GM12878 (cell line): ENCODE measurements around the gene ING1. TPM values are rescaled to one million over a fixed set of nuclear protein-coding genes. Genes with fewer than 3 reads are reported as not detected.

Experiments used
- ATAC-seq: fragments of 200-7000 bp; cut with Tn5 transposase; 3 replicates; pipeline ENCODE4 v1.9.1; 2020; ENCODE audit warnings: mild to moderate bottlenecking, moderate library complexity
- BruUV-seq: library from RNA; stranded (reverse); fragments of 400-500 nt; replicated peaks from 2 replicates; lab custom pipeline; 2021; lab: Mats Ljungman, UMichigan
- CTCF ChIA-PET: fragments of 300-600 bp; sonication (Branson Sonifier 250); formaldehyde crosslinking; extraction: SDS; loops from one replicate; lab custom pipeline; 2021; ENCODE audit warnings: inconsistent platforms; lab: Yijun Ruan, JAX
- POLR2A ChIA-PET: fragments of 350-600 bp; formaldehyde crosslinking; extraction: SDS; loops from one replicate; lab custom pipeline; 2021; ENCODE audit warnings: inconsistent platforms; lab: Charles Lee
- RAD21 ChIA-PET: fragments of 300-600 bp; sonication (Branson Sonifier 250); formaldehyde crosslinking; loops from one replicate; lab custom pipeline; 2023; ENCODE audit warnings: antibody characterized with exemption; ENCODE audit not compliant: unreplicated experiment; lab: Charles Lee
- SMC1A ChIA-PET: fragments of 300-600 bp; sonication (Branson Sonifier 250); formaldehyde crosslinking; loops from one replicate; lab custom pipeline; 2023; ENCODE audit not compliant: unreplicated experiment, uncharacterized antibody; lab: Charles Lee
- DNase-seq: peaks from one replicate; pipeline ENCODE4 v3.0.0-alpha.2; 2011; ENCODE audit warnings: low read depth, low spot score
- FAIRE-seq: peaks from 3 replicates; lab custom pipeline; 2011; peaks lifted over from hg19 to GRCh38; lab: Jason Lieb, UNC
- H2AFZ ChIP-seq: 2 replicates; pipeline ENCODE4 v1.6.0; 2011; ENCODE audit warnings: low read depth, low read length, control low read depth; ENCODE audit not compliant: control insufficient read depth
- H3K27ac ChIP-seq: 2 replicates; pipeline ENCODE4 v1.5.1; 2011; ENCODE audit warnings: control low read depth; ENCODE audit not compliant: control insufficient read depth, insufficient read depth
- H3K27me3 ChIP-seq, 2 experiments: replicated peaks in 1 of 2; 2 replicates each; pipeline versions ENCODE4 v1.6.0 to v1.6.1; 2011; ENCODE audit warnings: low read length in 1 of 2; ENCODE audit not compliant: control insufficient read depth in 2 of 2, insufficient read depth in 2 of 2
- H3K36me3 ChIP-seq, 2 experiments: 2 replicates each; pipeline ENCODE4 v1.5.1; 2011; ENCODE audit warnings: low read length in 1 of 2; ENCODE audit not compliant: control insufficient read depth in 2 of 2, insufficient read depth in 2 of 2
- H3K4me1 ChIP-seq: 2 replicates; pipeline ENCODE4 v1.6.1; 2011; ENCODE audit warnings: mild to moderate bottlenecking, low read length, moderate library complexity, mixed read lengths; ENCODE audit not compliant: control insufficient read depth, insufficient read depth
- H3K4me2 ChIP-seq: 2 replicates; pipeline ENCODE4 v1.6.0; 2011; ENCODE audit warnings: control low read depth; ENCODE audit not compliant: control insufficient read depth, insufficient read depth
- H3K4me3 ChIP-seq: fragments of 200-600 bp; sonication (generic); 2 replicates; pipeline ENCODE4 v1.5.1; 2016
- H3K79me2 ChIP-seq: 2 replicates; pipeline ENCODE4 v1.6.0; 2011; ENCODE audit warnings: low read length; ENCODE audit not compliant: control insufficient read depth, insufficient read depth
- H3K9ac ChIP-seq: 2 replicates; pipeline ENCODE4 v1.8.0; 2011; ENCODE audit warnings: low read length, control low read depth, mixed read lengths; ENCODE audit not compliant: control insufficient read depth, insufficient read depth
- H3K9me3 ChIP-seq: replicated peaks from 3 replicates; pipeline ENCODE4 v1.5.1; 2011; ENCODE audit warnings: mild to moderate bottlenecking, low read length; ENCODE audit not compliant: control insufficient read depth, insufficient read depth
- H4K20me1 ChIP-seq: 2 replicates; pipeline ENCODE4 v1.6.0; 2011; ENCODE audit not compliant: control insufficient read depth, insufficient read depth
- CREM ChIP-seq: IDR thresholded peaks from 2 replicates; pipeline ENCODE4 v1.6.1; 2014; ENCODE audit warnings: antibody characterized with exemption, low read depth
- EGR1 ChIP-seq, 2 experiments: IDR thresholded peaks; 1 replicate in 1 of 2; 2 replicates in 1 of 2; pipeline ENCODE4 v1.6.1; 2011 to 2012; ENCODE audit warnings: low read depth in 2 of 2, low read length in 2 of 2, borderline replicate concordance in 1 of 2, mild to moderate bottlenecking in 1 of 2, moderate library complexity in 1 of 2
- MXI1 ChIP-seq: fragments of 150-350 bp; IDR thresholded peaks from 2 replicates; pipeline ENCODE4 v1.6.1; 2011; ENCODE audit warnings: low read depth, mild to moderate bottlenecking, inconsistent platforms, low read length, improper control_type of control experiment
- NR2C2 ChIP-seq: IDR thresholded peaks from 2 replicates; pipeline ENCODE4 v1.6.1; 2011; ENCODE audit warnings: borderline replicate concordance, low read depth; ENCODE audit not compliant: control insufficient read depth, insufficient read length
- POLR2AphosphoS2 ChIP-seq: IDR thresholded peaks from 2 replicates; pipeline ENCODE4 v1.6.1; 2011; ENCODE audit warnings: low read depth, mild to moderate bottlenecking, low read length, improper control_type of control experiment, moderate library complexity
- ZNF384 ChIP-seq: IDR thresholded peaks from 2 replicates; pipeline ENCODE4 v1.6.1; 2012; ENCODE audit warnings: low read depth, mild to moderate bottlenecking, low read length, improper control_type of control experiment, borderline replicate concordance
- WGBS: methylation state at CpG from one replicate; pipeline ENCODE4 v1.1.6; 2016; ENCODE audit warnings: low lambda C conversion rate; ENCODE audit not compliant: insufficient replicate concordance, insufficient coverage; ENCODE audit errors: missing lambda C conversion rate; 5-methylcytosine and 5-hydroxymethylcytosine counted together
- in situ Hi-C: fragments of 300-500 bp; cut with MboI; formaldehyde crosslinking; loops from 9 replicates; pipeline ENCODE4 v1.14.3; 2018; ENCODE audit warnings: mixed read lengths
- intact Hi-C: fragments of 100-400 bp; cut with micrococcal nuclease; formaldehyde crosslinking; loops from one replicate; pipeline ENCODE4 v1.14.2; 2022; ENCODE audit not compliant: unreplicated experiment
- polyA plus RNA-seq, 11 experiments: library from polyadenylated mRNA; depleted of rRNA in 4 of 11; unstranded in 6 of 11; stranded (reverse) in 5 of 11; fragments of >200 nt; fragmentation: Nextera tagmentation in 4 of 11; fragmentation: Illumina TruSeq in 1 of 11; extraction: Ambion mirVana in 4 of 11; extraction: Trizol in 1 of 11; gene quantifications; 1 replicate in 1 of 11; 2 replicates in 10 of 11; pipeline versions ENCODE4 v1.2.1 to v1.2.3, GENCODE V29; 2011 to 2016; ENCODE audit warnings: inconsistent platforms in 2 of 11, missing spikeins in 2 of 11, low read depth in 1 of 11
- total RNA-seq, 4 experiments: library from RNA; depleted of rRNA in 3 of 4; stranded (reverse); fragments of >200 nt in 3 of 4; fragmentation: Illumina TruSeq in 1 of 4; extraction: Trizol in 1 of 4; gene quantifications; 2 replicates each; pipeline versions ENCODE4 v1.2.1 to v1.2.3, GENCODE V29; 2013 to 2021

Gene ING1
- total and polyA plus RNA-seq, 10 of the 15 experiments (the other 5 are each of a cell fraction or from before 2014, with no cell fraction given) = 1.3 to 20.4 (median 13.1) TPM

DNA sequence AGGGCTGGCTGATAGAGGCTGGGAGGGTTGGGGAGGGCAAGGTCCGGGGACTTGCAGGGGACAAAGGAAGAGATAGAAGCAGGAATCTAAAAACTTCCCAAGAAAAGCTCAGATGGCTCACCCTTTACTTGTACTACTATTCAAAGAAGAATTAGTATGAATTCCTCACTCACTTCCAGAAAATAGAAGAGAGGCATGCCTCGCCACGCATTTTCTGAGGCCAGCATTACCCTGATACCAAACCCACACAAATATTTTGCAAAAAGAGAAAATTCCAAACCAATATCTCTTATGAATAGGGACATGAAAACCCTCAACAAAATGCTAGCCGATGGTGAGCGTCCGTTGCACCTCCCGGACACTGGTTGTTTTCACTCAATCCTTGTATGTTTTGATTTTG is 54.0 kb downstream of the ING1 start:
- Histone ChIP-seq H3K36me3 (no peaks in the 10 kb centered on the region), H4K20me1 (no peaks in the 10 kb centered on the region), H3K4me3 (no peak overlapping the region), H3K27me3 (no peaks in the 10 kb centered on the region), H3K9ac (no peak overlapping the region), H2AFZ (no peak overlapping the region), H3K79me2 (no peaks in the 10 kb centered on the region), H3K4me1 (no peaks in the 10 kb centered on the region), H3K27ac (no peak overlapping the region), H3K9me3 (no peaks in the 10 kb centered on the region), H3K4me2 (no peak overlapping the region)
- CTCF ChIA-PET = no interaction called here
- TF ChIP-seq NR2C2 = no peak
- RAD21 ChIA-PET = no interaction called here
- intact Hi-C loops = no loop called here
- POLR2A ChIA-PET = no interaction called here
- 50% methylated on average over 7 of the region's 7 CpGs for WGBS
- in situ Hi-C loops = no loop called here
- SMC1A ChIA-PET = no interaction called here
- no TSS peak for BruUV-seq
- FAIRE-seq (no peak), DNase-seq (no peak), ATAC-seq (no peak)

DNA sequence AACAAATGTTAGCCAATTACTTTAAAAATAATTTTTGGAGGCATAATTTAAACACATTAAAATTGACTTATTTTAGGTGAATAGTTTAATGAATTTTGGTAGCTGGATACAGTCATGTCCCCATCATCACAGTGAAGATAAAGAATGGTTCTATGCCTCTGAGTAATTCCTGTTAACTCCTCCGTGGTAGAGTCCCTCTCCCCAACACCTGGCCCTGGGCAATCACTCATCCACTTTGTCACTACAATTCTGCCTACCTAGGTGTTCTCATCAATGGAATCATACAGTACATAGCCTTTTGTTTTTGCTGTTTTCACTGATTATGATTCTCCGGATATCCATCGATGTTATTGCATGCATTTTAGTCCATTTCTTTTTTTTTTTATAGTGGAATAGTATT is 55.6 kb downstream of the ING1 start:
- intact Hi-C loops = no loop called here
- Histone ChIP-seq H4K20me1 (no peaks in the 10 kb centered on the region), H3K27me3 (no peaks in the 10 kb centered on the region), H2AFZ (no peak overlapping the region), H3K4me1 (no peaks in the 10 kb centered on the region), H3K9me3 (no peaks in the 10 kb centered on the region), H3K36me3 (no peaks in the 10 kb centered on the region), H3K4me2 (no peak overlapping the region), H3K9ac (no peak overlapping the region), H3K27ac (no peak overlapping the region), H3K79me2 (no peaks in the 10 kb centered on the region), H3K4me3 (no peak overlapping the region)
- in situ Hi-C loops = no loop called here
- POLR2A ChIA-PET = no interaction called here
- SMC1A ChIA-PET = no interaction called here
- DNase-seq = no peak
- no TSS peak for BruUV-seq
- WGBS = 55% methylated on average over 3 of the region's 3 CpGs
- TF ChIP-seq CREM (no peak), EGR1 (IDR thresholded peaks at IDR 0.05; ENCODE audit: borderline replicate concordance in 1 of 2, low read depth in 2 of 2, low read length in 2 of 2) (no peak), MXI1 (no peak), ZNF384 (no peak), POLR2AphosphoS2 (no peak)
- CTCF ChIA-PET = no interaction called here
- no peak for ATAC-seq
- RAD21 ChIA-PET = no interaction called here
- FAIRE-seq = no peak
